ENCODE data around the gene USP13.
"Not testable (repeated sequence)": the region's sequence is repeated elsewhere in the genome, so short reads cannot be mapped to it uniquely, and the experiment has no call there.

The USP13 gene

GRCh38 chr3:179652447-179653095 lies at the start of gene USP13:
USP13 (plus strand) TSS chr3:179653040; CDS start chr3:179653226, 186 bp downstream.
- DNase-seq (ENCODE audit: low spot score), result peak; percentile 54

- DNase-seq (ENCODE audit: low spot score), result no peak
Observed at GRCh38 chr3:179603321-179603720, 49.5 kb upstream of the USP13 start.

- DNase-seq (ENCODE audit: low spot score), result no peak
Observed at GRCh38 chr3:179603831-179604230, 49.0 kb upstream of the USP13 start.

- DNase-seq (ENCODE audit: low spot score), result peak; percentile 64
Observed at GRCh38 chr3:179604321-179605078, 48.3 kb upstream of the USP13 start, which contains the start of the genes MRPL47 and NDUFB5. MRPL47 (minus strand) TSS chr3:179604638; CDS start chr3:179604624, 14 bp downstream. NDUFB5 (plus strand) TSS chr3:179604794; CDS start chr3:179604816, 22 bp downstream.

- no peak for DNase-seq (ENCODE audit: low spot score)
Observed at GRCh38 chr3:179606534-179607085, 46.2 kb upstream of the USP13 start.

GRCh38 chr3:179608931-179609720 lies 43.7 kb upstream of the USP13 start:
- DNase-seq (ENCODE audit: low spot score), result no peak

GRCh38 chr3:179610066-179610465 lies 42.8 kb upstream of the USP13 start:
- DNase-seq (ENCODE audit: low spot score), result no peak

- DNase-seq (ENCODE audit: low spot score), result no peak
Observed at GRCh38 chr3:179613807-179614206, 39.0 kb upstream of the USP13 start.

GRCh38 chr3:179615458-179616173 lies 37.2 kb upstream of the USP13 start:
- DNase-seq (ENCODE audit: low spot score), result no peak

- no peak for DNase-seq (ENCODE audit: low spot score)
Observed at GRCh38 chr3:179622023-179622422, 30.8 kb upstream of the USP13 start.

GRCh38 chr3:179624451-179624850 lies 28.4 kb upstream of the USP13 start:
- DNase-seq (ENCODE audit: low spot score), result no peak

- DNase-seq (ENCODE audit: low spot score), result no peak
Observed at GRCh38 chr3:179630753-179631451, 21.9 kb upstream of the USP13 start.

- no peak for DNase-seq (ENCODE audit: low spot score)
Observed at GRCh38 chr3:179640469-179640868, 12.4 kb upstream of the USP13 start.

- DNase-seq (ENCODE audit: low spot score), result no peak
Observed at GRCh38 chr3:179642871-179643270, 10.0 kb upstream of the USP13 start.

- DNase-seq (ENCODE audit: low spot score), result not testable (repeated sequence)
Observed at GRCh38 chr3:179643837-179644236, 9.0 kb upstream of the USP13 start.

GRCh38 chr3:179646177-179646576 lies 6.7 kb upstream of the USP13 start:
- no peak for DNase-seq (ENCODE audit: low spot score)

GRCh38 chr3:179651687-179652446 lies 973 bp upstream of the USP13 start:
- no peak for DNase-seq (ENCODE audit: low spot score)

- peak; percentile 51 for DNase-seq (ENCODE audit: low spot score)
Observed at GRCh38 chr3:179653096-179653797, 407 bp downstream of the USP13 start.

GRCh38 chr3:179655236-179655635 lies 2.4 kb downstream of the USP13 start:
- no peak for DNase-seq (ENCODE audit: low spot score)

GRCh38 chr3:179658606-179659005 lies 5.8 kb downstream of the USP13 start:
- DNase-seq (ENCODE audit: low spot score), result no peak
